T47D (cell line): ENCODE results near the gene LSM4.
"Not testable (repeated sequence)": the region's sequence is repeated elsewhere in the genome, so short reads cannot be mapped to it uniquely, and the experiment has no call there.

Experiments
- DNase-seq, 2 experiments: peaks; one replicate each; pipeline versions ENCODE4 v3.0.0 to v3.0.0-alpha.2; 2011 to 2012; ENCODE audit warnings: low read depth in 1 of 2, low spot score in 1 of 2
- JUND ChIP-seq: IDR thresholded peaks from 2 replicates; pipeline ENCODE4 v1.6.1; 2012; ENCODE audit warnings: low read depth
- in situ Hi-C: cut with HindIII; loops from 2 replicates; pipeline ENCODE4 v1.10.0; 2016; ENCODE audit warnings: low sequenced_read_pairs, low pct_unique_long_range_greater_than_20kb

LSM4 gene

GRCh38 chr19:18322759-18323460 lies at the start of gene LSM4:
Gene LSM4, minus strand, starts transcription at chr19:18323076. Its CDS starts 56 bp downstream, at chr19:18323020.
- peak; percentile 90 to 97 for DNase-seq
- in situ Hi-C loops, result no loop called here
- TF ChIP-seq JUND, result no peak

- no peak for TF ChIP-seq JUND
- DNase-seq, result peak in 1 of 2 experiments; percentile 43
- in situ Hi-C loops, result no loop called here
Measured at GRCh38 chr19:18368504-18369222, 45.8 kb upstream of the LSM4 start.

- no peak for DNase-seq
- TF ChIP-seq JUND, result no peak
- in situ Hi-C loops, result no loop called here
Measured at GRCh38 chr19:18366021-18366435, 43.2 kb upstream of the LSM4 start.

- peak; percentile 36; the same call in 1 of the 2 replicates for TF ChIP-seq JUND
- peak; percentile 45 to 95 for DNase-seq
- in situ Hi-C loops, result no loop called here
Measured at GRCh38 chr19:18364826-18365528, 42.1 kb upstream of the LSM4 start.

GRCh38 chr19:18364277-18364825 lies 41.5 kb upstream of the LSM4 start:
- in situ Hi-C loops, DNase-seq: not testable (repeated sequence)

GRCh38 chr19:18363787-18364186 lies 40.9 kb upstream of the LSM4 start:
- no peak for TF ChIP-seq JUND
- no peak for DNase-seq
- in situ Hi-C loops, result no loop called here

GRCh38 chr19:18362934-18363542 lies 40.2 kb upstream of the LSM4 start:
- DNase-seq, result no peak
- in situ Hi-C loops, result no loop called here
- no peak for TF ChIP-seq JUND

GRCh38 chr19:18361646-18362045 lies 38.8 kb upstream of the LSM4 start:
- in situ Hi-C loops, result no loop called here
- no peak for TF ChIP-seq JUND
- no peak for DNase-seq

- no peak for TF ChIP-seq JUND
- DNase-seq, result no peak
- in situ Hi-C loops, result no loop called here
Measured at GRCh38 chr19:18357041-18357440, 34.2 kb upstream of the LSM4 start.

GRCh38 chr19:18354743-18355142 lies 31.9 kb upstream of the LSM4 start:
- DNase-seq, in situ Hi-C loops: not testable (repeated sequence)

GRCh38 chr19:18353378-18354005 lies 30.6 kb upstream of the LSM4 start:
- no peak for TF ChIP-seq JUND
- in situ Hi-C loops, result no loop called here
- DNase-seq, result no peak

- in situ Hi-C loops, result no loop called here
- DNase-seq, result no peak
Measured at GRCh38 chr19:18351544-18351943, 28.7 kb upstream of the LSM4 start.

More at GRCh38 chr19:18351544-18351943, 28.7 kb upstream of the LSM4 start:
- no peak for TF ChIP-seq JUND
